Brain pericyte (primary cell): ENCODE results near the gene NT5M.
A peak's percentile ranks its signal among the peaks of the same experiment; 100 is the strongest.

Source experiments
- DNase-seq: peaks from one replicate; pipeline ENCODE4 v3.0.0-alpha.2; 2012; ENCODE audit warnings: low read depth, low spot score

NT5M gene

GRCh38 chr17:17355426-17355825 is 52.3 kb downstream of the NT5M start:
- no peak for DNase-seq

DNA sequence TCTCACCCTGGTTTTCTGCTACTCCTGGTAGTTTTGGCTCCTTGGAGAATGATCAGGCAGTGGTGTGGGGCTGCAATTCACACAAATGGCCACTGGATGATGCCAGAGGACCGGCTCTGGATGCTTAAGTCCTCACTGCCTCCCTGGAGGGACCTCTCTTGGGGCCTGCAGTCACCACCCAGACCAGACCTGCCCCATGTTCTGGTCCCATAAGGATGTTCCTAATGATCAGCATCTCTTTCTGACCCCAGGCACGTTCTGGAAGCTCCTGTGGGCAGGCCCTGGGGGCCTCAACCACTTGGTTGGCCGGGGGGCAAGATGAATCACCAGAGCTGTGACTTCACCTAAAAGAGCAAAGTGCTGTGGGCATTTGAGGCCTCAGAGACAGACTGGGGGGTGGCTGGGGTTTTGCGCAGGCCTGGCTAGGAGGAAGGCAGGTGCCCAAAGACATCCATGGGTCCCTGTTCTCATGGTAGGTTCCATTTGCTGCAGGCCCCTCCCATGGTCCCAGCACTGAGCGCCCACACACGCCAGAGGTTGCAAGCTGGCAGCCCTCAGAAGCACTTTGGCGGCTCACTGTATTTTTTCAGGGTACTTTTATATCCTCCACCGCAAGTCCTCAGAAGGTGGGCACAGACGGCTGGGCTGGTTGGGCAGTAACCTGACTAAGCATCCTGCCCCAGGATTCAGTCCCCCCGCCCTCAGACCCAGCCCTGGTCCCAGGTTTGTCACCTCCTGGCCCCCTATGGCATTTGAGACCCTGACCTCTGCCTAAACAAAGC is 53.2 kb downstream of the NT5M start:
- peak; percentile 57 for DNase-seq

- DNase-seq, result no peak
Measured at GRCh38 chr17:17356931-17357270, 53.7 kb downstream of the NT5M start.

GRCh38 chr17:17358060-17358751 is 55.0 kb downstream of the NT5M start:
- no peak for DNase-seq

GRCh38 chr17:17358866-17359265 is 55.7 kb downstream of the NT5M start:
- DNase-seq, result no peak

DNA sequence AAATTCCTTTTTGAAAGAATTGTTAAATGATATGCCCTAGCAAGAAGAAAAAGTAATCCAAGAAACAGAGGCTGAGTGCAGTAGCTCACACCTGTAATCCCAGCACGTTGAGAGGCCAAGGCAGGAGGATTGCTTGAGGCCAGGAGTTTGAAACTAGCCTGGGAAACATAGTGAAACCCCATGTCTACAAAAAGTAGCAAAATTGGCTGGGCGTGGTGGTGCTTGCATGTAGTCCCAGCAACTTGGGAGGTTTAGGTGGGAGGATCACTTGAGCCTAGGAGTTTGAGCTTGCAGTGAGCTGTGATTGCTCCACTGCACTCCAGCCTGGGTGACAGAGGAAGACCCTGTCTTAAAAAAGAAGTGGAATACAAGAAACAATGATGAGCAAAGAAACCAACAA is 56.1 kb downstream of the NT5M start:
- DNase-seq, result no peak

DNA sequence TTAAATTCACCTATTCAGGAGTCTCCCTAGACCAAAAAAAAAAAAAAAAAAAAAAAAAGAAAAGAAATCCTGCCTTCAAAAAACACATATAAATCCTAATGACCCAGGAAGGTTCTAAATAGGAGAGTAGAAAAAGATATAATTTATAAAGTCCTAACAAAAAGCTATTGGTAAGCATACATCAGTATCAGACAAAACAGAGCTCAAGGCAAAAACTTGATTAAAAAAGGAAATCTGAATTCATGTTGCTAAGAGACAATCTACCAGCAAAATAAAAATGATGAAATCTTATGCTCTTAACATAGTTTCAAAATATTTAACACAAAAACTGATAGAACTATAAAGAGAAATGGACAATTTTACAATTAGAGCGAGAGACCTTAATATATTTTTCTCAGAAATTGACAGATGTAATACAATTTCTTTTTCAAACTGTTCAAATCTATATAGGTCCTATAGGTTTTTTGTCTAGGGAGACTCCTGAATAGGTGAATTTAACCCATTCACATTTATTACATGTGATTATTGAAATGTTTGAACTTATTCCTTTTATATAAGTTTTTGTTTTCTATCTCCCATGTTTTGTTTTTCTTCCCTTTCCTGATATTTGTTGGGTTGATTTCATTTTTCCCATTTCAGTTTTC is 57.0 kb downstream of the NT5M start:
- no peak for DNase-seq

- no peak for DNase-seq
Measured at GRCh38 chr17:17361543-17361866, 58.3 kb downstream of the NT5M start.

DNA sequence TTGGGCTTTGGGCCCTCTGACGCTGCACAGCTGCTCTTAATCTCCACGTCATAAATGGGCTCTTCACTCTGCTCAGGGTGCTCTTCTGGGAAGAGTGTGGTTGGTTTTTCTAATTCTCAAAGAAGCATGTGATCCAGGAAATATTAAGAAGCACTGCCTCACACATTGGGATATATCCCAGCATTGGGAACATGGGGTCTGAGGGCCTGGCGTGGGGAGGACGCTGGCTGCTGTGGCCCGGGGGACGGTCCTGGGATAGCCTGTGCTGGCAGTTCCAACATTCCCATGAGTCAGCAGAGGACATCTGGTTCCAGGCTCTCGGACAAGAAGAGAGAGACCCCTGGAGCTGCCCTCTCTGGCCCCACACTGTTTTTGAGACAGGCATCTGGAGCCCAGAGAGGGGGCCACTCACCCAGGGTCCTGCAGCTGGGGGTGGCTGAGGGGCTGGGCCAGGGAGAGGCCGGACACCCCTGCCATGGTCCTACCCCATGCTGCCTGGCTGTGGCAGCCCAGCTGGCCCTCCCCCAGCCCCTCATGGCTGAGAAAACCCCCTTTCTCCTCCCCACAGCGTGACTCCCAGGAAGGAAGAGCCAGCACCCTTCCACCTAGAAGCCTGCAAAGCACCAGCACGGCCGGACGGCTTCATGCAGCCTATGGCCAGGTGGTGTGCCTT is 58.8 kb downstream of the NT5M start:
- DNase-seq, result no peak

GRCh38 chr17:17362540-17362930 is 59.4 kb downstream of the NT5M start:
- DNase-seq, result no peak

DNA sequence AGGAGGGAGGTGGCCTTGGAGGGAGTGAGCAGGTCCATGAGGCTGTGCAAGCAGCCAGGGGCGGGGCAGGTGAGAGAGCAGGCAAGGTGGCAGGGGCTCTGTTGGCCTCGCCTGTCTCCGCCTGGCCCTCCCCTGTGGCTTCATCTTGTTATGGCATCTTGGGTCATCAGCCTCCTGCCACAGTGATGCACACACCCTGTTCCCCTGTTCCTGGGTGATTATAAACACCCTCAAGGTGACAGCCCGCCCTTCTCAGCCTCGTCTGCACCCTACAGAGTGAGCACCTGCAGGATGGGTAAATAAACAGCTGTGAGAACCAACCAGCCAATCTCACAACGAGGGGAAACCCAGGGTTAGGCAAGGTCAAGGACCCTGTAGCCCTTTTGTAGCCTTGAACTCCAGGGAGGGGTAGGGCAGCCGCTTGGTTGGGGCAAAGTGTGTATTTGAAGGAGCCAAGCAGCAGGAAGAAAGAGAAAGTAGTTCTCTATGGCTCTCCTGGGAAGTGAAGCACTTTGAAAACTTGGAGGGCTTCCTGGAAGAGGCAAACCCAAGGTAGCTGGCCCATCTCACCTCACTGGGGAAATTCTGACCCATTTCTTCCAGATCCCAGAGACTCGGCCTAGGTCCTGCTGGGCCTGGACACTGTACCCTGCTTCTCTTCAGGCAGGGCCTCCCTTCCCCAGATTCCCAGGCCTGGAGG is 60.6 kb downstream of the NT5M start:
- DNase-seq, result no peak

GRCh38 chr17:17364338-17364667 is 61.1 kb downstream of the NT5M start:
- no peak for DNase-seq

DNA sequence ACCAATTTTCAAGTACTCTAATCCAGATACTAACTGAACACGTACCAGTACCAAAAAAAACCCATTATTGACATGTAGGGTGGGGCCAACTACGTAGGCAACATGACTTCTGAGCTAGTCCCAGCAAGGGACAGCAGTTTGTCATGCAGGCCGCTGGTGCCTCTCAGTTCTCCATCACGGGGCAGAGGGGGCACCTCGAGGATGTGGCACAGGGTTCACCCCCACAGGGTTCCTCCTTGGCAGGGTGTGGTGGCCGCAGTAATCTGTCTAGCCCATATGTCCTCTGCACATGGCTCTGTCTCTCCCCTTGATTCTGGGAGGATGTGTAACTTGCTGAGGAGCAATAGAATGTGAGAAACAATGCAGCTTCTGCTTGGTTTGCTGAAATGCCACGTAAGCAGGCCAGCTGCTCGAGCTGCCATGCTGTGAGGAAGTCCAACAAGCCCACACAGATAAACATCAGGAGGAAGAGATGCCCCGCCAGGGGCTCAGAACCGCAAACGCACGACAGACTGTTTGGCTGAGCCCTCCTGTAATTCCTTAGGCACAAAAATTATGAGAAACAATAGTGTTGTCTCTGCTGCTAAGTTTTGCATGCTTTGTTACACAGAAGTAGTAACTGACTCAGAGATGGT is 62.4 kb downstream of the NT5M start:
- DNase-seq, result no peak

DNA sequence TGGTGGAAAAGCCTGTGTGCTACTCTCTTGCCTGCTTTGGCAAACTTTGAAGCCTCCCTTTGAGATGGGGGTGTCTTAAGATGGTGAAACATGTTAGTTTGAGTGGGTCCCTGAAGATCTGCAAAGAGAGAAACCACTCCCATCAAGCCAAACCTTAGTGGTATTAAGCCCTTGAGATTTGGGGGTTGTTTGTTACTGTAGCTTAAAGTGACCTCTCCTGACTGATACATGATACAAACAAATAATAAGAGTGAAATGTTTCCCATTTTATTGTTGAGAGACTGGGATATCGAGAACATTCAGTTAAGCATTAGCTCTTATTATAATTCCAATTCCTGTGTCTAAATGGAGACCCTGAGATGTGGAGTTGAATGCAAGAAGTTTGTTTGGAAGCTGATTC is 63.1 kb downstream of the NT5M start:
- DNase-seq, result no peak

GRCh38 chr17:17366941-17367875 is 64.0 kb downstream of the NT5M start:
- DNase-seq, result no peak

- no peak for DNase-seq
Measured at GRCh38 chr17:17367931-17368330, 64.8 kb downstream of the NT5M start.

DNA sequence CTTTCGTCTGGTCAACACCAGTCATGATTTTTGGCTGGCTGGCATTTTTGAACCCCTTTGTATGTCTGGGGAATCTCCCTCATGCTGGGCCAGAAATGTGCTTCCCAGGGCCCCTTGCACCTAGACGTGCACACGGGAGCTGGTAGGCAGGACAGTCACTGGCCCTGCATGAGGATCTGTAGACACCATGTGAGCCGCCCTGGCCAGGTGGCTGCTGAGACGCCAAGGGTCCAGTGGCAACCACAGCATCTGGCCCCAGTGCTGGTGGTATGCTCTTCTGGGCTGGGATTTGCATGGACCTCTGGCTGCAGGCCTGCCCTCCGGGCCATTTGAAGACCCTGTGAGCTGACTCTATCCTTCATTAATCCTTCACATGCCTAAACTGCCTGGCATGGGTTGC is 67.5 kb downstream of the NT5M start:
- DNase-seq, result no peak

- DNase-seq, result no peak
Measured at GRCh38 chr17:17372856-17373520, 69.8 kb downstream of the NT5M start.

- no peak for DNase-seq
Measured at GRCh38 chr17:17375841-17376240, 72.7 kb downstream of the NT5M start.

DNA sequence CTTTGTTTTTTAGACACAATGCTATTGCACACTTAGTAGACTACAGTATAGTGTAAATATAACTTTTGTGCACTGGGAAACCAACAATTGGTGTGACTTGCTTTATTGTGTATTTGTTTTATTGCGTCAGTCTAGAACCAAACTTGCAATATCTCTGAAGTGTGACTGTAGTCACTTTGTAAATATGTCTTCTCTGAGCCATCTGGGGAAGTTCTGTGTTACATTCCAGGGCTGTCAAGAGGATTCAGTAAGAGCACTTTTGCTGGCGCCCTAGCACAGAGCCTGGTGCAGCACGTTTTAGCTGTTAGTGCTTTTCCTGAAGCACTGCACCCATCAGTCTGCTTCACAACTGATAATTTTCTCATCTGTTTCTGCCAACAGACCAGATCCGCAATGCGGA is 73.2 kb downstream of the NT5M start:
- DNase-seq, result no peak
